Activated B cell treated with CpG ODN at 0.5 μM for 24 hours (primary cell): ENCODE results near the gene KCNF1. TPM values are rescaled to one million over a fixed set of nuclear protein-coding genes. Genes with fewer than 3 reads are reported as not detected.

Experiments used
- ATAC-seq: fragments of 200-7000 bp; cut with Tn5 transposase; one replicate; pipeline ENCODE4 v1.10.0; 2021; ENCODE audit warnings: low read depth, mild to moderate bottlenecking, moderate library complexity
- CTCF ChIA-PET: fragments of 350-600 bp; sonication (Branson Sonifier 250); formaldehyde crosslinking; loops from one replicate; lab custom pipeline; 2021; ENCODE audit warnings: antibody characterized with exemption; lab: Charles Lee
- POLR2A ChIA-PET: fragments of 350-600 bp; sonication (Branson Sonifier 250); formaldehyde crosslinking; loops from one replicate; lab custom pipeline; 2021; ENCODE audit warnings: antibody characterized with exemption; lab: Charles Lee
- DNase-seq: peaks from one replicate; pipeline ENCODE4 v3.0.0; 2022
- H3K27ac Mint-ChIP-seq: one replicate; pipeline ENCODE4 v1.8.0; 2020; ENCODE audit warnings: mixed read lengths
- H3K27me3 Mint-ChIP-seq: one replicate; pipeline ENCODE4 v1.8.0; 2021; ENCODE audit warnings: mixed read lengths
- H3K36me3 Mint-ChIP-seq: one replicate; pipeline ENCODE4 v1.8.0; 2021; ENCODE audit warnings: low read depth, mixed read lengths
- H3K4me1 Mint-ChIP-seq: one replicate; pipeline ENCODE4 v1.8.0; 2021; ENCODE audit warnings: mixed read lengths
- H3K4me3 Mint-ChIP-seq: one replicate; pipeline ENCODE4 v1.8.0; 2020; ENCODE audit warnings: mild to moderate bottlenecking, mixed read lengths
- H3K9me3 Mint-ChIP-seq: one replicate; pipeline ENCODE4 v1.8.0; 2020; ENCODE audit warnings: mixed read lengths
- intact Hi-C: fragments of 100-400 bp; cut with micrococcal nuclease; formaldehyde crosslinking; loops from one replicate; pipeline ENCODE4 v1.15.1; 2024
- total RNA-seq: library from RNA; stranded (reverse); gene quantifications from 2 replicates; pipeline ENCODE4 v1.2.3, GENCODE V29; 2022
- TF ChIP-seq, protein P1 (sequence below): fragments of 200-600 bp; IDR thresholded peaks from one replicate; pipeline ENCODE4 v1.8.0; 2022; ENCODE audit warnings: antibody characterized with exemption, mild to moderate bottlenecking

Gene KCNF1
- total RNA-seq, 1 donor from 2014 or later, result not detected

DNA sequence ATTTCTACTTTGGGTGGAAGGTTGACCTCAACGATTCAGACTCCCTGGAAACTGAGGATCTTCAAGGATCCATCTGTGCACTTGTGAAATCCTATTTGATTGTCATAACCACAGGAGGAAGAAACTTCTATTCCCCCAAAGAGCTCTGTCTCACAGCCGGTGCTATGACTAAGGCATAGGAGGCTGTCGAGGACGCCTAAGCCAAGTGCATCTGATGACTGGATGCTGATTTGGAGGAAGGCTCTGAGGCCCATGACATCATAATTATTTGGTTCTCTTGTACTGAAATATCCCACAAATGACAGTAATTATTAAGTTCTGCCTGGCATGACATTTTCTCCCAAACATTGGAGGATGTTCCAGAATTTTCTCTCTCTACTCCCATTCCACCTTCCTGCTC is 13.8 kb upstream of the KCNF1 start:
- no peak for ATAC-seq
- POLR2A ChIA-PET, result no interaction called here
- CTCF ChIA-PET, result no interaction called here
- Mint-ChIP-seq H3K27ac (no peak overlapping the region), H3K4me3 (no peak overlapping the region), H3K4me1 (no peaks in the 10 kb centered on the region), H3K27me3 (peaks cover 33% of the 10 kb centered on the region), H3K36me3 (no peaks in the 10 kb centered on the region), H3K9me3 (no peaks in the 10 kb centered on the region)
- DNase-seq, result no peak
- TF ChIP-seq, protein P1, sequence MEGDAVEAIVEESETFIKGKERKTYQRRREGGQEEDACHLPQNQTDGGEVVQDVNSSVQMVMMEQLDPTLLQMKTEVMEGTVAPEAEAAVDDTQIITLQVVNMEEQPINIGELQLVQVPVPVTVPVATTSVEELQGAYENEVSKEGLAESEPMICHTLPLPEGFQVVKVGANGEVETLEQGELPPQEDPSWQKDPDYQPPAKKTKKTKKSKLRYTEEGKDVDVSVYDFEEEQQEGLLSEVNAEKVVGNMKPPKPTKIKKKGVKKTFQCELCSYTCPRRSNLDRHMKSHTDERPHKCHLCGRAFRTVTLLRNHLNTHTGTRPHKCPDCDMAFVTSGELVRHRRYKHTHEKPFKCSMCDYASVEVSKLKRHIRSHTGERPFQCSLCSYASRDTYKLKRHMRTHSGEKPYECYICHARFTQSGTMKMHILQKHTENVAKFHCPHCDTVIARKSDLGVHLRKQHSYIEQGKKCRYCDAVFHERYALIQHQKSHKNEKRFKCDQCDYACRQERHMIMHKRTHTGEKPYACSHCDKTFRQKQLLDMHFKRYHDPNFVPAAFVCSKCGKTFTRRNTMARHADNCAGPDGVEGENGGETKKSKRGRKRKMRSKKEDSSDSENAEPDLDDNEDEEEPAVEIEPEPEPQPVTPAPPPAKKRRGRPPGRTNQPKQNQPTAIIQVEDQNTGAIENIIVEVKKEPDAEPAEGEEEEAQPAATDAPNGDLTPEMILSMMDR, result no peak
- intact Hi-C loops, result no loop called here

DNA sequence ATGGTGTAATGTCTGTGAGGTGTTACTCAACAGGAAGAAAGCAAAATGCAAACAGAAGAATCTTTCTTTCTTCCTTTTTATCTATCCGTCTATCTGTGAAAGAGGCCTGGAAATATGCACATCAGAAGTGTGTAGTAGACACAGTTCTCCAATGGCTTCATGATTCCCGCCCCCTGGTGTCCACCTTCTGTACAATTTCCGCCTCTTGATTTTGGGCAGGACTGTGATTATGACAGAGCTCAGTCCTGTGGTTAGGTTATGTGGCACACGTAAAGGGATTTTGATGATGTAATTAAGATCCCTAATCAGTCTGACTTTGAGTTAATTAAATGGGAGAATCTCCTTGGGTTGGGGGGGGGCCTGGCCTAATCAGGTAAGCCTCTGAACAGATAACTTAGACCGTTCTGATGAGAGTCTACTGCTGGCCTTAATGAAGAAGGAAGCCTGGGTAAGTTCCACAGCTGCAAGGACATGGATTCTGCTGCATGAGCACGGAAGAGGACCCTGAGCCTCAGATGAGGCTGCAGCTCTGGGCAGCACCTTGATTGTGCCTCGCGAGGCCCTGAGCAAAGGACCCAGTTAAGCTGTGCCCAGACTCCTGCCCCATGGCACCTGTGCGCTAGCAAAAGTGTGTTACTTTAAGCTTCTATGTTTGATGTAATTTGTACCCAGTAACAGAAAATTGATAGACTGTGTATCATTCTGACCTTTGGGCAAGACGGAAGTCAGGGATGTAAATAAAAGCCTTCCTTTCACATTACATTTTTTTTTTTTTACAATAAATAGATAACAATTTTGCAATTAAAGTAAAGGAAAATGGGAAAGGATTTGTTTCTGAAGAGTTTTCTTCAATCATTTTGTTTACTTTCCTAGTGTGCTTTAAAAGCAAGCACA is 11.3 kb upstream of the KCNF1 start:
- no peaks in the 10 kb centered on the region for H3K36me3 Mint-ChIP-seq
- intact Hi-C loops, result loop anchor here (2.0 kb wide), 1 partner anchor 66 kb away; no protein-coding TSS in a partner anchor
- TF ChIP-seq, protein P1, result no peak
- no peak overlapping the region for H3K4me3 Mint-ChIP-seq
- ATAC-seq, result no peak
- CTCF ChIA-PET, result interaction anchor here (1.6 kb wide), 1 partner anchor 68 kb away, joined by 4 read pairs; no protein-coding TSS in a partner anchor
- H3K4me1 Mint-ChIP-seq, result no peaks in the 10 kb centered on the region
- POLR2A ChIA-PET, result no interaction called here
- H3K27ac Mint-ChIP-seq, result no peak overlapping the region
- H3K27me3 Mint-ChIP-seq, result peaks cover 23% of the 10 kb centered on the region
- no peak for DNase-seq
- peaks cover 4% of the 10 kb centered on the region for H3K9me3 Mint-ChIP-seq

DNA sequence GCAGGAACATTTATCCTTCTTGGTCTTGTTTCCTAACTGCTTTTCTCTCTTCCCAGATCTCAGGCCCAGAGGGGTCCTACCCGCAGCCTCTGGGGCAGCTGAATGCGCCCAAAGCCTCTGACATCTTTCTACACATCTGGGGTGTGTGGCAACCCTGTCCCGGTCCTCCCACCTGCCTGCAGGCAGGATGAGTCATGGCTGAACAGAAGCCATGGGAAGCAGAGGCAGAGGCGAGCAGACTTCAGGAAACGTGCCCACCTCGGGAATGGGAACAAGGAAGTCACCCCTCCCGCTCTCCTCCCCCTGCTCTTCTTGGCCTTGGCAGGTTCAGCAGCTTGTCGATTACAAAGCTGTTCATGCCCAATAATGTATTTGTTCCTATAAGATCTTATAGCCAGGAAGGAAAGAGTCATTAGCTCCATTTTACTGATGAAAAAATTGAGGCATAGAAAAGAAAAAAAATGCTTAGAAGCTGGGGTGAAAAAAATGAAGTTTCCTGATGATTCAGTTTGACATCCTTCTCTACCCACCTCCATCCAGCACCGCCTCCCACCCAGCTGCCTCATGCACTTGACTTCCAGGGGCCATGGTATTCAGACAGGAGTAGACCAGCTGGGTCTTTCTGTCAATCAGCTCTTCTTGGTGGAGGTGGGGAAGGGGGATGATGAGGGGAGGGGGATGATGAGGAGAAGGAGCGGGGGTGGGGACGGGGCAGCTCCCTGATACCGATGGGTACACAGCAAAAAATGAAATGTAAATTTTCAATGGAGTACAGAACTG is 10.4 kb upstream of the KCNF1 start:
- ChIA-PET POLR2A (no interaction called here), CTCF (interaction anchor here (1.6 kb wide), 1 partner anchor 69 kb away, joined by 4 read pairs; no protein-coding TSS in a partner anchor)
- Mint-ChIP-seq H3K4me3 (no peak overlapping the region), H3K9me3 (peaks cover 4% of the 10 kb centered on the region), H3K27me3 (peaks cover 19% of the 10 kb centered on the region), H3K27ac (no peak overlapping the region), H3K4me1 (no peaks in the 10 kb centered on the region), H3K36me3 (no peaks in the 10 kb centered on the region)
- intact Hi-C loops, result loop anchor here (2.0 kb wide), 1 partner anchor 67 kb away; no protein-coding TSS in a partner anchor
- DNase-seq (no peak), ATAC-seq (no peak)
- TF ChIP-seq, protein P1, result no peak

DNA sequence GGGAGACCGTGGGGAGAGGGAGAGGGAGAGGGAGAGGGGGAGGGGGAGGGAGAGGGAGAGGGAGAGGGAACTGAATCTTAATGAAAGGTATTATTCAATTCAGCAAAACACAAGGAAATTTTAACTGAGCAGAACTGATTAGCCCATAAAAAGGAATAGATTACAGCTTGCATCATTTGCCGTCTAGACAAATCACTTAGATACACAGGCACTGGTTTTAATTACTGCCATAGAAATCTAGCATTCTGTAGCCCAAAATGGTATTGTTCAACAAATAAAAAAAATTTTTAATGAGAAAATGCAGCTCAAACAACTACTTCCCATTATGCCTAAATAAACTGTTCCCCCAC is 7.9 kb upstream of the KCNF1 start:
- intact Hi-C loops, result no loop called here
- Mint-ChIP-seq H3K36me3 (no peaks in the 10 kb centered on the region), H3K27me3 (peaks cover 8% of the 10 kb centered on the region), H3K9me3 (peaks cover 4% of the 10 kb centered on the region), H3K27ac (no peak overlapping the region), H3K4me1 (no peaks in the 10 kb centered on the region), H3K4me3 (no peak overlapping the region)
- TF ChIP-seq, protein P1, result no peak
- ATAC-seq (no peak), DNase-seq (no peak)
- ChIA-PET POLR2A (no interaction called here), CTCF (no interaction called here)

GRCh38 chr2:10904455-10904854 is 7.3 kb upstream of the KCNF1 start:
- no peaks in the 10 kb centered on the region for H3K36me3 Mint-ChIP-seq
- H3K4me1 Mint-ChIP-seq, result no peaks in the 10 kb centered on the region
- intact Hi-C loops, result no loop called here
- H3K9me3 Mint-ChIP-seq, result peaks cover 4% of the 10 kb centered on the region
- H3K27ac Mint-ChIP-seq, result no peak overlapping the region
- DNase-seq (no peak), ATAC-seq (no peak)
- ChIA-PET CTCF (no interaction called here), POLR2A (no interaction called here)
- H3K27me3 Mint-ChIP-seq, result peaks cover 11% of the 10 kb centered on the region
- TF ChIP-seq, protein P1, result no peak
- no peak overlapping the region for H3K4me3 Mint-ChIP-seq
